Gastroesophageal sphincter (tissue), 4 donors: ENCODE data around the gene EGR4. TPM values are rescaled to one million over a fixed set of nuclear protein-coding genes. Genes with fewer than 3 reads are reported as not detected.

Source experiments
- ATAC-seq: fragments of 150-250 bp; one replicate; pipeline ENCODE4 v1.9.1; 2016; ENCODE audit warnings: mild to moderate bottlenecking, moderate library complexity
- H3K27ac ChIP-seq, 4 donors: fragments of 200-600 bp; sonication (generic) in 3 of 4; 1 replicate in 3 of 4; 2 replicates in 1 of 4; pipeline ENCODE4 v1.5.1; 2016 to 2019
- H3K27me3 ChIP-seq: fragments of 200-600 bp; sonication (generic); one replicate; pipeline ENCODE4 v1.5.1; 2019
- H3K36me3 ChIP-seq, 2 donors: fragments of 200-600 bp; sonication (generic); one replicate each; pipeline ENCODE4 v1.5.1; 2019; ENCODE audit warnings: control low read depth in 1 of 2
- H3K4me1 ChIP-seq, 3 donors: fragments of 200-600 bp; sonication (generic); 1 replicate in 2 of 3; 2 replicates in 1 of 3; pipeline ENCODE4 v1.5.1; 2016 to 2019; ENCODE audit warnings: control low read depth in 2 of 3
- H3K4me3 ChIP-seq, 2 donors: fragments of 200-600 bp; sonication (generic); one replicate each; pipeline ENCODE4 v1.5.1; 2019; ENCODE audit warnings: mild to moderate bottlenecking in 1 of 2, moderate library complexity in 1 of 2
- H3K9me3 ChIP-seq, 3 donors: fragments of 200-600 bp; sonication (generic); one replicate each; pipeline ENCODE4 v1.5.1; 2017 to 2019; ENCODE audit warnings: control low read depth in 2 of 3
- EP300 ChIP-seq: sonication (generic); formaldehyde crosslinking; IDR thresholded peaks from one replicate; pipeline ENCODE4 v1.6.1; 2017; ENCODE audit warnings: antibody characterized with exemption, mild to moderate bottlenecking
- POLR2A ChIP-seq, 2 donors: fragments of 450-650 bp; IDR thresholded peaks; one replicate each; pipeline ENCODE4 v1.6.1; 2017; ENCODE audit warnings: antibody characterized with exemption in 2 of 2, mild to moderate bottlenecking in 2 of 2, moderate library complexity in 1 of 2
- POLR2AphosphoS5 ChIP-seq: sonication (generic); formaldehyde crosslinking; IDR thresholded peaks from one replicate; pipeline ENCODE4 v1.6.1; 2017; ENCODE audit warnings: antibody characterized with exemption
- WGBS, 2 donors: methylation state at CpG; one replicate each; pipeline ENCODE4 v1.1.5; 2018; ENCODE audit warnings: low coverage in 1 of 2; 5-methylcytosine and 5-hydroxymethylcytosine counted together
- total RNA-seq, 4 donors: library from RNA; depleted of rRNA; stranded (reverse); fragments of >200 nt; gene quantifications; one replicate each; pipeline ENCODE4 v1.1.0, GENCODE V29; 2016
- TF ChIP-seq, protein P1 (sequence below), 4 experiments: fragments of 200-600 bp in 2 of 4; fragments of 450-650 bp in 2 of 4; sonication (generic) in 1 of 4; IDR thresholded peaks; one replicate each; pipeline ENCODE4 v1.5.1; 2017 to 2019; ENCODE audit warnings: antibody characterized with exemption in 4 of 4, mild to moderate bottlenecking in 2 of 4, moderate library complexity in 2 of 4

The EGR4 gene
- total RNA-seq, 4 donors from 2014 or later: not detected

DNA sequence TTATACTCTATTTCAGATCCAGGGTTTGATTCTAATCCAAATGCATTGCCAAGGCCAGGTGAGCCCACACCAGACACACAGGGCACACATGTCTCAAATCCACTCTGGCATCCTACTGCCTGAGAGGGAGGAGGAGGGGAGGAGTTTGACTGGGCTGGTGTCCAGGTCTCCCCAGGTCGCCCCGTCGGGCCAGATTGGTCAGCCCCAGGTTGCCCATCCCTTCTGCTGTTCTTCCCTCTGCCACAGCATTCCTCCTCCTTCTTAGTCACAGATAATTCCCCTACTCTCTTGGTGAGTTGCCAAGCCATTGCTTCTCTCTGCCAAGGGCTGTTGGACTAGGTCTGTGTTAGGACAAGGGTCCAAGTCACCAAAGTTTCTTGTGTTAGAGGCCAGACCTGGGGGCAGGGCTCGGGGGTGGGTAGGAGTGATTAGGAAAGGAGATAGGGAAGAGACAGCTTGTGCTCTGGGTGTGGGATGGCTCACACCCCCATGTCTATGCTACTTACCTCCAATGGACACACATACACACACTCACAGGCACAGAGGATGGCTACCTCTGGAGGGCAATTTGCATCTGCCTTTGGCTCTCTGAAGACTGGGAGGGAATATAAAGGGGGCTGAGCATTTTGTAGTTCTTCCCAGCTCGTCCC, 2.5 kb upstream of the EGR4 start:
- 26 to 29% methylated on average over 3 to 5 of the region's 5 CpGs for WGBS, 2 donors
- no peak overlapping the region for H3K4me3 ChIP-seq
- ATAC-seq: no peak
- H3K27me3 ChIP-seq: peaks cover 92% of the 10 kb centered on the region
- TF ChIP-seq, protein P1, sequence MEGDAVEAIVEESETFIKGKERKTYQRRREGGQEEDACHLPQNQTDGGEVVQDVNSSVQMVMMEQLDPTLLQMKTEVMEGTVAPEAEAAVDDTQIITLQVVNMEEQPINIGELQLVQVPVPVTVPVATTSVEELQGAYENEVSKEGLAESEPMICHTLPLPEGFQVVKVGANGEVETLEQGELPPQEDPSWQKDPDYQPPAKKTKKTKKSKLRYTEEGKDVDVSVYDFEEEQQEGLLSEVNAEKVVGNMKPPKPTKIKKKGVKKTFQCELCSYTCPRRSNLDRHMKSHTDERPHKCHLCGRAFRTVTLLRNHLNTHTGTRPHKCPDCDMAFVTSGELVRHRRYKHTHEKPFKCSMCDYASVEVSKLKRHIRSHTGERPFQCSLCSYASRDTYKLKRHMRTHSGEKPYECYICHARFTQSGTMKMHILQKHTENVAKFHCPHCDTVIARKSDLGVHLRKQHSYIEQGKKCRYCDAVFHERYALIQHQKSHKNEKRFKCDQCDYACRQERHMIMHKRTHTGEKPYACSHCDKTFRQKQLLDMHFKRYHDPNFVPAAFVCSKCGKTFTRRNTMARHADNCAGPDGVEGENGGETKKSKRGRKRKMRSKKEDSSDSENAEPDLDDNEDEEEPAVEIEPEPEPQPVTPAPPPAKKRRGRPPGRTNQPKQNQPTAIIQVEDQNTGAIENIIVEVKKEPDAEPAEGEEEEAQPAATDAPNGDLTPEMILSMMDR (IDR thresholded peaks at IDR 0.05): no peak
- TF ChIP-seq EP300 (no peak), POLR2AphosphoS5 (no peak), POLR2A (IDR thresholded peaks at IDR 0.05) (no peak)
- H3K27ac ChIP-seq: no peak overlapping the region
- H3K9me3 ChIP-seq: no peaks in the 10 kb centered on the region
- no peaks in the 10 kb centered on the region for H3K36me3 ChIP-seq
- peaks cover 0 to 31% (median 10%) of the 10 kb centered on the region in 3 donors for H3K4me1 ChIP-seq

GRCh38 chr2:73294239-73294638, 891 bp upstream of the EGR4 start:
- TF ChIP-seq EP300 (no peak), POLR2A (IDR thresholded peaks at IDR 0.05) (no peak), POLR2AphosphoS5 (no peak)
- TF ChIP-seq, protein P1 (IDR thresholded peaks at IDR 0.05): no peak
- ATAC-seq: no peak
- H3K4me3 ChIP-seq: no peak overlapping the region
- peaks cover 100% of the 10 kb centered on the region for H3K27me3 ChIP-seq
- no peaks in the 10 kb centered on the region for H3K9me3 ChIP-seq
- H3K27ac ChIP-seq: no peak overlapping the region
- H3K36me3 ChIP-seq: no peaks in the 10 kb centered on the region
- peaks cover 0 to 31% (median 10%) of the 10 kb centered on the region in 3 donors for H3K4me1 ChIP-seq
- WGBS, 2 donors: 80 to 89% methylated on average over 1 to 2 of the region's 2 CpGs

- Histone ChIP-seq H3K27ac (no peak overlapping the region), H3K9me3 (no peaks in the 10 kb centered on the region), H3K36me3 (no peaks in the 10 kb centered on the region), H3K4me1 (peaks cover 0 to 31% (median 10%) of the 10 kb centered on the region in 3 donors), H3K4me3 (peak overlapping the region; percentile 23 to 49), H3K27me3 (peaks cover 100% of the 10 kb centered on the region)
- no peak for TF ChIP-seq POLR2AphosphoS5
- TF ChIP-seq, protein P1 (IDR thresholded peaks at IDR 0.05): no peak
- no peak for TF ChIP-seq EP300
- no peak for TF ChIP-seq POLR2A (IDR thresholded peaks at IDR 0.05)
- WGBS, 2 donors: 6% methylated on average over 7 of the region's 64 CpGs; no CpG with 5 or more reads in 1 of the 2 donors
- ATAC-seq: no peak
These were observed 328 bp downstream of the EGR4 start for GRCh38 chr2:73292906-73293533.

DNA sequence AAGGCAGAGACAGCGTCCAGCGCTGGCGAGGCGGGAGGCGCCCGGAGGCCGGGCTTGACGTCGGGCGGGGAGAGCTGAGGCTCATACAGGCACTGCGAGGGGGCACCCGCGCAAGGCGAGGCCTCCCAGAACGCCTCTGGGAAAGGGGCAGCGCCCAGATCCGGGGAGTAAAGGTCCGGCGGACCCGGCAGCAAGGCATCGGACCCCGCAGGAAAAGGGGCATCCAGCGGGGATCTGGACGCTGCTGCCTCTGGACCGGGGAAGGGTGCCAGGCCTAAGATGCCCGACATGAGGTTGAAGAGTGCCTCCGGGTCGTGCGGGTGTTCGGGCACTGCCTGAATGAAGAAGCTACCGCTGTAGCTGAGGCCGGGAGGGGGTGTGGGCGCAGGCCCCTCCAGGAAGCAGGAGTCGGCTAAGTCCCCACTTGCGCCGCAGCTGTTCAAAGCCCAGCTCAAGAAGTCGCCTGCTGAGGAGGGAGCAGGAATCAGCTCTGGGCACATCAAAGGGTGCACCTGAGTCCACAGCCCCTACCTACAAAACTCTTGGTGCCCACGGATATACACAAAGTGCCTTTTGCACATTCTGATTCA, 937 bp downstream of the EGR4 start:
- no peak overlapping the region for H3K4me3 ChIP-seq
- no peak for ATAC-seq
- no peaks in the 10 kb centered on the region for H3K9me3 ChIP-seq
- H3K27me3 ChIP-seq: peaks cover 100% of the 10 kb centered on the region
- H3K36me3 ChIP-seq: no peaks in the 10 kb centered on the region
- WGBS, 2 donors: 15% methylated on average over 4 of the region's 38 CpGs; no CpG with 5 or more reads in 1 of the 2 donors
- H3K27ac ChIP-seq: no peak overlapping the region
- no peak for TF ChIP-seq POLR2AphosphoS5
- no peak for TF ChIP-seq EP300
- TF ChIP-seq, protein P1 (IDR thresholded peaks at IDR 0.05): no peak
- TF ChIP-seq POLR2A (IDR thresholded peaks at IDR 0.05): no peak
- peaks cover 0 to 31% (median 10%) of the 10 kb centered on the region in 3 donors for H3K4me1 ChIP-seq
